ENCODE data around the gene MEIOC.

- TF ChIP-seq CTCF (IDR thresholded peaks at IDR 0.05; ENCODE audit: low read depth, low read length, poor library complexity, severe bottlenecking) (no peak), EZH2phosphoT487 (IDR thresholded peaks at IDR 0.05; ENCODE audit: borderline replicate concordance, low read length) (no peak)
Measured at GRCh38 chr17:44647736-44648135, 8.5 kb upstream of the MEIOC start.

All from DOHH2 (cell line).